Adrenal gland (tissue), 5 donors: ENCODE data around the gene PXN.

Source experiments
- CTCF ChIP-seq, 6 experiments: fragments of 450-650 bp in 4 of 6; fragments of 200-600 bp in 2 of 6; sonication (generic) in 1 of 6; IDR thresholded peaks; 1 replicate in 5 of 6; 2 replicates in 1 of 6; pipeline versions ENCODE4 v1.5.1 to v1.8.0; 2016 to 2021; ENCODE audit warnings: antibody characterized with exemption in 6 of 6, mild to moderate bottlenecking in 2 of 6, moderate library complexity in 1 of 6
- POLR2A ChIP-seq, 2 donors: fragments of 450-650 bp; IDR thresholded peaks; one replicate each; pipeline ENCODE4 v1.6.1; 2017; ENCODE audit warnings: antibody characterized with exemption in 2 of 2, mild to moderate bottlenecking in 2 of 2, moderate library complexity in 1 of 2
- donor health status: DM: no; HTN: no; CAD: no.

GRCh38 chr12:120190985-120191480 lies 74.5 kb downstream of the PXN start:
- no peak for TF ChIP-seq CTCF (IDR thresholded peaks at IDR 0.05)
- no peak for TF ChIP-seq POLR2A (IDR thresholded peaks at IDR 0.05)
